Esophagus squamous epithelium (tissue), 4 donors: ENCODE measurements around the gene AMZ1.

Experiments used
- CTCF ChIP-seq, 6 experiments: fragments of 450-650 bp in 4 of 6; fragments of 200-600 bp in 2 of 6; sonication (generic) in 2 of 6; IDR thresholded peaks; one replicate each; pipeline ENCODE4 v1.5.1; 2016 to 2019; ENCODE audit warnings: antibody characterized with exemption in 6 of 6, mild to moderate bottlenecking in 4 of 6, moderate library complexity in 4 of 6
- POLR2A ChIP-seq, 4 donors: fragments of 450-650 bp; IDR thresholded peaks; one replicate each; pipeline ENCODE4 v1.6.1; 2017; ENCODE audit warnings: antibody characterized with exemption in 4 of 4, mild to moderate bottlenecking in 4 of 4, moderate library complexity in 3 of 4

GRCh38 chr7:2658941-2659340 is 29.1 kb upstream of the AMZ1 start:
- TF ChIP-seq POLR2A (IDR thresholded peaks at IDR 0.05) = no peak
- no peak for TF ChIP-seq CTCF (IDR thresholded peaks at IDR 0.05)
